Suprapubic skin (tissue), 4 donors: ENCODE results near the gene ARL6IP1.

Experiments used
- CTCF ChIP-seq, 2 donors: fragments of 200-600 bp in 1 of 2; fragments of 450-650 bp in 1 of 2; sonication (generic) in 1 of 2; IDR thresholded peaks; one replicate each; pipeline ENCODE4 v1.5.1; 2016 to 2019; ENCODE audit warnings: antibody characterized with exemption in 2 of 2, mild to moderate bottlenecking in 1 of 2, moderate library complexity in 1 of 2
- EP300 ChIP-seq: sonication (generic); formaldehyde crosslinking; IDR thresholded peaks from one replicate; pipeline ENCODE4 v1.6.1; 2017; ENCODE audit warnings: antibody characterized with exemption
- POLR2A ChIP-seq, 2 donors: fragments of 450-650 bp; IDR thresholded peaks; one replicate each; pipeline ENCODE4 v1.6.1; 2017; ENCODE audit warnings: antibody characterized with exemption in 2 of 2, mild to moderate bottlenecking in 2 of 2, moderate library complexity in 2 of 2
- POLR2AphosphoS5 ChIP-seq, 3 donors: sonication (generic); formaldehyde crosslinking; IDR thresholded peaks; one replicate each; pipeline ENCODE4 v1.6.1; 2017; ENCODE audit warnings: antibody characterized with exemption in 3 of 3

- no peak for TF ChIP-seq CTCF (IDR thresholded peaks at IDR 0.05)
- TF ChIP-seq POLR2AphosphoS5 (IDR thresholded peaks at IDR 0.05) = no peak
- TF ChIP-seq POLR2A (IDR thresholded peaks at IDR 0.05) = no peak
- TF ChIP-seq EP300 = no peak
These were observed 16.3 kb downstream of the ARL6IP1 start for GRCh38 chr16:18784917-18785623.
